Panc1 (cell line): ENCODE measurements around the gene RPUSD4.

ENCODE experiments used
- CTCF ChIP-seq: fragments of 450-650 bp; IDR thresholded peaks from 2 replicates; pipeline ENCODE4 v1.5.1; 2017; ENCODE audit warnings: mild to moderate bottlenecking
- POLR2AphosphoS5 ChIP-seq: IDR thresholded peaks from 2 replicates; pipeline ENCODE4 v1.6.1; 2012; ENCODE audit warnings: mild to moderate bottlenecking, low read depth, low read length, moderate library complexity
- SIN3A ChIP-seq: IDR thresholded peaks from 2 replicates; pipeline ENCODE4 v1.6.1; 2012; ENCODE audit warnings: low read depth, mild to moderate bottlenecking, low read length, moderate library complexity, borderline replicate concordance; ENCODE audit not compliant: insufficient read depth
- TCF7L2 ChIP-seq: IDR thresholded peaks from 2 replicates; pipeline ENCODE4 v1.6.1; 2011; ENCODE audit warnings: mild to moderate bottlenecking, low read depth, low read length, inconsistent platforms
- TF ChIP-seq, protein P1 (sequence below), 2 experiments: IDR thresholded peaks; 2 replicates each; pipeline ENCODE4 v1.6.1; 2011 to 2012; ENCODE audit warnings: low read depth in 2 of 2, control low read depth in 1 of 2, low read length in 1 of 2, mild to moderate bottlenecking in 1 of 2, moderate library complexity in 1 of 2; ENCODE audit not compliant: insufficient read depth in 1 of 2

DNA sequence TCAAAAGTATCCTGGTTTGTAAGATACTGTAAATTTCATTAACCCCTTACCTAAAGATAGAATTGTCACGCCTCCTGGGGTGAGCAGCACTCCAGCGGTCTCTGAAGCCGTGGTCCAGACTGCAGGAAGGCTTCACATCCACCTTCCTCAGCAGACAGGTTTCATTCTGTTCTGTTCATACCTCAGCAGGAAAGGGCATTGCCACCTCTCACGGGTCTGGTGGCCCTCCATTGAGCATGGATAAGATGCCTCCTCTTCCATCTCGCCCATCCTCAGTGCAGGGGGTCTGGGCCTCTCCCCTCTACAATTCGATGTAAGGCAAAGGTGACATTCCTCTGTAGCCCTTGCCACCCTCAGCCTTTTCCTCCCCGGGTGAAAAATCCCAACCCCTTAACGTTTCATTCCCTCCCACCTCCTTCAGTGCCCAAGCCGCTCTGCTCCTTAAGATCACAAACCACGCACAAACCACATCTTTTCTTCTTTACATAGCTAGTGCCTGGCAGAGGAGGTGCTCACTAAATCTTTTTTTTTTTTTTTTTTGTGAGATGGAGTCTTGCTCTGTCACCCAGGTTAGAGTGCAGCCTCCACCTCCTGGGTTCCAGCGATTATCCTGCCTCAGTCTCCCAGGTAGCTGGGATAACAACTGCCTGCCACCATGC, 28.5 kb downstream of the RPUSD4 start:
- TF ChIP-seq POLR2AphosphoS5 (no peak), CTCF (no peak), SIN3A (no peak), TCF7L2 (no peak)
- TF ChIP-seq, protein P1, sequence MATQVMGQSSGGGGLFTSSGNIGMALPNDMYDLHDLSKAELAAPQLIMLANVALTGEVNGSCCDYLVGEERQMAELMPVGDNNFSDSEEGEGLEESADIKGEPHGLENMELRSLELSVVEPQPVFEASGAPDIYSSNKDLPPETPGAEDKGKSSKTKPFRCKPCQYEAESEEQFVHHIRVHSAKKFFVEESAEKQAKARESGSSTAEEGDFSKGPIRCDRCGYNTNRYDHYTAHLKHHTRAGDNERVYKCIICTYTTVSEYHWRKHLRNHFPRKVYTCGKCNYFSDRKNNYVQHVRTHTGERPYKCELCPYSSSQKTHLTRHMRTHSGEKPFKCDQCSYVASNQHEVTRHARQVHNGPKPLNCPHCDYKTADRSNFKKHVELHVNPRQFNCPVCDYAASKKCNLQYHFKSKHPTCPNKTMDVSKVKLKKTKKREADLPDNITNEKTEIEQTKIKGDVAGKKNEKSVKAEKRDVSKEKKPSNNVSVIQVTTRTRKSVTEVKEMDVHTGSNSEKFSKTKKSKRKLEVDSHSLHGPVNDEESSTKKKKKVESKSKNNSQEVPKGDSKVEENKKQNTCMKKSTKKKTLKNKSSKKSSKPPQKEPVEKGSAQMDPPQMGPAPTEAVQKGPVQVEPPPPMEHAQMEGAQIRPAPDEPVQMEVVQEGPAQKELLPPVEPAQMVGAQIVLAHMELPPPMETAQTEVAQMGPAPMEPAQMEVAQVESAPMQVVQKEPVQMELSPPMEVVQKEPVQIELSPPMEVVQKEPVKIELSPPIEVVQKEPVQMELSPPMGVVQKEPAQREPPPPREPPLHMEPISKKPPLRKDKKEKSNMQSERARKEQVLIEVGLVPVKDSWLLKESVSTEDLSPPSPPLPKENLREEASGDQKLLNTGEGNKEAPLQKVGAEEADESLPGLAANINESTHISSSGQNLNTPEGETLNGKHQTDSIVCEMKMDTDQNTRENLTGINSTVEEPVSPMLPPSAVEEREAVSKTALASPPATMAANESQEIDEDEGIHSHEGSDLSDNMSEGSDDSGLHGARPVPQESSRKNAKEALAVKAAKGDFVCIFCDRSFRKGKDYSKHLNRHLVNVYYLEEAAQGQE (IDR thresholded peaks at IDR 0.05; ENCODE audit: insufficient read depth in 1 of 2, low read depth in 2 of 2, low read length in 1 of 2), result no peak
